MCF 10A (cell line): ENCODE measurements around the gene BAZ2A. TPM values are rescaled to one million over a fixed set of nuclear protein-coding genes. Genes with fewer than 3 reads are reported as not detected.

Experiments
- BruUV-seq: library from RNA; stranded (reverse); fragments of 400-500 nt; replicated peaks from 2 replicates; lab custom pipeline; 2021; lab: Mats Ljungman, UMichigan
- CTCF ChIA-PET: fragments of 300-600 bp; sonication (Branson Sonifier 250); formaldehyde crosslinking; extraction: SDS; loops from one replicate; lab custom pipeline; 2021; ENCODE audit warnings: antibody characterized with exemption, inconsistent platforms; lab: Yijun Ruan, JAX
- POLR2A ChIA-PET: fragments of 300-600, 350-650 bp; sonication (Branson Sonifier 250); formaldehyde crosslinking; extraction: SDS; loops from one replicate; lab custom pipeline; 2020; ENCODE audit warnings: antibody characterized with exemption, inconsistent platforms; lab: Yijun Ruan, JAX
- DNase-seq: peaks from one replicate; pipeline ENCODE4 v3.0.0-alpha.2; 2018; ENCODE audit not compliant: unreplicated experiment
- H3K27ac Mint-ChIP-seq: one replicate; pipeline ENCODE4 v1.8.0; 2022; ENCODE audit warnings: mild to moderate bottlenecking, low read depth, mixed read lengths; ENCODE audit not compliant: unreplicated experiment
- H3K27me3 Mint-ChIP-seq: one replicate; pipeline ENCODE4 v1.8.0; 2022; ENCODE audit warnings: mixed read lengths; ENCODE audit not compliant: insufficient read depth, unreplicated experiment
- H3K36me3 Mint-ChIP-seq: one replicate; pipeline ENCODE4 v1.8.0; 2022; ENCODE audit warnings: mild to moderate bottlenecking, moderate library complexity, mixed read lengths; ENCODE audit not compliant: insufficient read depth, unreplicated experiment
- H3K4me1 Mint-ChIP-seq: one replicate; pipeline ENCODE4 v1.8.0; 2022; ENCODE audit warnings: mixed read lengths; ENCODE audit not compliant: insufficient read depth, unreplicated experiment
- H3K4me3 Mint-ChIP-seq: one replicate; pipeline ENCODE4 v1.8.0; 2022; ENCODE audit warnings: mild to moderate bottlenecking, moderate library complexity, mixed read lengths; ENCODE audit not compliant: unreplicated experiment
- H3K9me3 Mint-ChIP-seq: one replicate; pipeline ENCODE4 v1.8.0; 2022; ENCODE audit warnings: mixed read lengths; ENCODE audit not compliant: unreplicated experiment
- CTCF ChIP-seq: fragments of 200-600 bp; IDR thresholded peaks from one replicate; pipeline ENCODE4 v1.8.0; 2022; ENCODE audit warnings: antibody characterized with exemption, mild to moderate bottlenecking; ENCODE audit not compliant: unreplicated experiment
- intact Hi-C: fragments of 100-400 bp; cut with micrococcal nuclease; formaldehyde crosslinking; loops from 2 replicates; pipeline ENCODE4 v1.14.1; 2022
- total RNA-seq: library from RNA; stranded (reverse); gene quantifications from 2 replicates; pipeline ENCODE4 v1.2.3, GENCODE V29; 2022

Gene BAZ2A
- total RNA-seq, 1 experiment from 2014 or later, result 87.3 TPM

GRCh38 chr12:56593909-56594621 lies 36.1 kb downstream of the BAZ2A start:
- Mint-ChIP-seq H3K27ac (peak overlapping the region; percentile 77), H3K4me3 (no peak overlapping the region), H3K9me3 (no peaks in the 10 kb centered on the region), H3K36me3 (peaks cover 68% of the 10 kb centered on the region), H3K4me1 (peaks cover 10% of the 10 kb centered on the region), H3K27me3 (no peaks in the 10 kb centered on the region)
- ChIA-PET CTCF (interaction anchor here (0.5 to 9.4 kb wide), 23 partner anchors 8 to 400 kb away, joined by 3 to 90 read pairs (median 4); no protein-coding TSS in a partner anchor), POLR2A (interaction anchor here (0.8 to 1.3 kb wide), 6 partner anchors 10 to 131 kb away, joined by 3 to 5 read pairs (median 3); partner anchors contain the start of genes NACA and RBMS2)
- peak; percentile 62 for DNase-seq
- BruUV-seq, result no TSS peak
- peak; percentile 82 for TF ChIP-seq CTCF
- intact Hi-C loops, result loop anchor here (1.0 kb wide), 2 partner anchors 42 to 81 kb away; no protein-coding TSS in a partner anchor

- Mint-ChIP-seq H3K27me3 (no peaks in the 10 kb centered on the region), H3K9me3 (no peaks in the 10 kb centered on the region), H3K36me3 (peaks cover 68% of the 10 kb centered on the region), H3K4me3 (no peak overlapping the region), H3K4me1 (peaks cover 10% of the 10 kb centered on the region), H3K27ac (no peak overlapping the region)
- ChIA-PET POLR2A (interaction anchor here (1.1 to 2.4 kb wide), 4 partner anchors 12 to 70 kb away, joined by 3 to 9 read pairs (median 4); partner anchors contain the start of gene RBMS2), CTCF (interaction anchor here (1.3 to 9.4 kb wide), 8 partner anchors 11 to 78 kb away, joined by 3 to 90 read pairs (median 10); no protein-coding TSS in a partner anchor)
- no TSS peak for BruUV-seq
- intact Hi-C loops, result no loop called here
- DNase-seq, result no peak
- no peak for TF ChIP-seq CTCF
Observed at GRCh38 chr12:56591961-56592360, 38.2 kb downstream of the BAZ2A start.

- Mint-ChIP-seq H3K9me3 (no peaks in the 10 kb centered on the region), H3K27ac (no peak overlapping the region), H3K36me3 (peaks cover 66% of the 10 kb centered on the region), H3K4me3 (no peak overlapping the region), H3K4me1 (peaks cover 10% of the 10 kb centered on the region), H3K27me3 (no peaks in the 10 kb centered on the region)
- DNase-seq, result no peak
- TSS peak; percentile 6 for BruUV-seq
- ChIA-PET POLR2A (interaction anchor here (1.0 to 2.4 kb wide), 5 partner anchors 11 to 69 kb away, joined by 3 to 9 read pairs (median 4); partner anchors contain the start of gene RBMS2), CTCF (interaction anchor here (0.6 to 9.4 kb wide), 18 partner anchors 11 to 144 kb away, joined by 3 to 90 read pairs (median 4); no protein-coding TSS in a partner anchor)
- intact Hi-C loops, result no loop called here
- TF ChIP-seq CTCF, result no peak
Observed at GRCh38 chr12:56591126-56591525, 39.0 kb downstream of the BAZ2A start.

- POLR2A ChIA-PET, result interaction anchor here (0.9 to 2.4 kb wide), 6 partner anchors 10 to 46 kb away, joined by 3 to 9 read pairs (median 4); no protein-coding TSS in a partner anchor
Observed at GRCh38 chr12:56590237-56590830, 39.8 kb downstream of the BAZ2A start.

More at GRCh38 chr12:56590237-56590830, 39.8 kb downstream of the BAZ2A start:
- BruUV-seq, result no TSS peak
- Mint-ChIP-seq H3K4me3 (no peak overlapping the region), H3K36me3 (peaks cover 68% of the 10 kb centered on the region), H3K9me3 (no peaks in the 10 kb centered on the region), H3K27me3 (no peaks in the 10 kb centered on the region), H3K4me1 (peaks cover 10% of the 10 kb centered on the region), H3K27ac (no peak overlapping the region)
- CTCF ChIA-PET, result interaction anchor here (0.6 to 9.4 kb wide), 23 partner anchors 10 to 161 kb away, joined by 3 to 90 read pairs (median 4); no protein-coding TSS in a partner anchor
- peak; percentile 33 for TF ChIP-seq CTCF
- peak; percentile 59 for DNase-seq
- intact Hi-C loops, result no loop called here
